PFSK-1 (cell line): ENCODE data around the gene RPL9.

Source experiments
- FOXP2 ChIP-seq: optimal IDR thresholded peaks from 2 replicates; pipeline ENCODE3; 2011; ENCODE audit warnings: borderline replicate concordance, control low read depth, inconsistent platforms; ENCODE audit not compliant: insufficient read depth; ENCODE audit errors: extremely low read length, extremely low read depth
- POLR2AphosphoS5 ChIP-seq: IDR thresholded peaks from 2 replicates; pipeline ENCODE4 v1.6.1; 2012; ENCODE audit warnings: low read depth, mild to moderate bottlenecking, control low read depth, low read length, moderate library complexity
- SIN3A ChIP-seq: IDR thresholded peaks from 2 replicates; pipeline ENCODE4 v1.6.1; 2012; ENCODE audit warnings: mild to moderate bottlenecking, low read length, moderate library complexity, borderline replicate concordance; ENCODE audit not compliant: insufficient read depth
- TAF1 ChIP-seq: IDR thresholded peaks from 2 replicates; pipeline ENCODE4 v1.6.1; 2012; ENCODE audit warnings: low read length, control low read depth, borderline replicate concordance; ENCODE audit not compliant: insufficient read depth
- TF ChIP-seq, protein P1 (sequence below), 2 experiments: IDR thresholded peaks; 2 replicates each; pipeline versions ENCODE4 v1.6.1 to v1.8.0; 2011 to 2012; ENCODE audit warnings: low read depth in 2 of 2, low read length in 2 of 2, control low read depth in 1 of 2, inconsistent platforms in 1 of 2, mild to moderate bottlenecking in 1 of 2, moderate library complexity in 1 of 2; ENCODE audit not compliant: insufficient read depth in 1 of 2

The RPL9 gene

DNA sequence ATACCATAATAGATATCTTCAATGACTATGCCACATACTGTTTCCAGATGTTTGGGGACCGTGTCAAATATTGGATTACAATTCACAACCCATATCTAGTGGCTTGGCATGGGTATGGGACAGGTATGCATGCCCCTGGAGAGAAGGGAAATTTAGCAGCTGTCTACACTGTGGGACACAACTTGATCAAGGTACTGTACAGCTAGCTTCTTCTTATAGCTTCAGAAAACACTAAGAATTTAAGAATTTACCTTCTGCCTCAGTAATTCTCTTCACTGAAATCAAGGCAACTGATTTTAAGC lies 51.2 kb downstream of the RPL9 start:
- TF ChIP-seq POLR2AphosphoS5, result no peak

DNA sequence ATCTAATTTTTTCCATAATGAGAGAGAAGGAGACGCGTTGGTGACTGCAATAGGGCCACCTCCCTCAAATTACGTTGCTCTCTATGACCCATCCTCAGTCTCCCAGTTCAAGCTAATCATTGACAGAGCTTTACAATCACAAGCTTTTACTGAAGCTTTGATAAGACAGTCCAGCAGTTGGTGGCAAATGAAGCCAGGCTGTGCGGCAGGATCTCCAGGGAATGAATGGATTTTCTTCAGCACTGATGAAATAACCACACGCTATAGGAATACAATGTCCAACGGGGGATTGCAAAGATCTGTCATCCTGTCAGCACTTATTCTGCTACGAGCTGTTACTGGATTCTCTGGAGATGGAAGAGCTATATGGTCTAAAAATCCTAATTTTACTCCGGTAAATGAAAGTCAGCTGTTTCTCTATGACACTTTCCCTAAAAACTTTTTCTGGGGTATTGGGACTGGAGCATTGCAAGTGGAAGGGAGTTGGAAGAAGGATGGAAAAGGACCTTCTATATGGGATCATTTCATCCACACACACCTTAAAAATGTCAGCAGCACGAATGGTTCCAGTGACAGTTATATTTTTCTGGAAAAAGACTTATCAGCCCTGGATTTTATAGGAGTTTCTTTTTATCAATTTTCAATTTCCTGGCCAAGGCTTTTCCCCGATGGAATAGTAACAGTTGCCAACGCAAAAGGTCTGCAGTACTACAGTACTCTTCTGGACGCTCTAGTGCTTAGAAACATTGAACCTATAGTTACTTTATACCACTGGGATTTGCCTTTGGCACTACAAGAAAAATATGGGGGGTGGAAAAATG lies 51.7 kb downstream of the RPL9 start, which contains the start of gene KLB:
KLB (plus strand) TSS at position 168 of the 821 bp plus-strand sequence; CDS start at position 188, 20 bp downstream.
- TF ChIP-seq POLR2AphosphoS5, result no peak
- no peak for TF ChIP-seq FOXP2
- no peak for TF ChIP-seq SIN3A
- TF ChIP-seq, protein P1, sequence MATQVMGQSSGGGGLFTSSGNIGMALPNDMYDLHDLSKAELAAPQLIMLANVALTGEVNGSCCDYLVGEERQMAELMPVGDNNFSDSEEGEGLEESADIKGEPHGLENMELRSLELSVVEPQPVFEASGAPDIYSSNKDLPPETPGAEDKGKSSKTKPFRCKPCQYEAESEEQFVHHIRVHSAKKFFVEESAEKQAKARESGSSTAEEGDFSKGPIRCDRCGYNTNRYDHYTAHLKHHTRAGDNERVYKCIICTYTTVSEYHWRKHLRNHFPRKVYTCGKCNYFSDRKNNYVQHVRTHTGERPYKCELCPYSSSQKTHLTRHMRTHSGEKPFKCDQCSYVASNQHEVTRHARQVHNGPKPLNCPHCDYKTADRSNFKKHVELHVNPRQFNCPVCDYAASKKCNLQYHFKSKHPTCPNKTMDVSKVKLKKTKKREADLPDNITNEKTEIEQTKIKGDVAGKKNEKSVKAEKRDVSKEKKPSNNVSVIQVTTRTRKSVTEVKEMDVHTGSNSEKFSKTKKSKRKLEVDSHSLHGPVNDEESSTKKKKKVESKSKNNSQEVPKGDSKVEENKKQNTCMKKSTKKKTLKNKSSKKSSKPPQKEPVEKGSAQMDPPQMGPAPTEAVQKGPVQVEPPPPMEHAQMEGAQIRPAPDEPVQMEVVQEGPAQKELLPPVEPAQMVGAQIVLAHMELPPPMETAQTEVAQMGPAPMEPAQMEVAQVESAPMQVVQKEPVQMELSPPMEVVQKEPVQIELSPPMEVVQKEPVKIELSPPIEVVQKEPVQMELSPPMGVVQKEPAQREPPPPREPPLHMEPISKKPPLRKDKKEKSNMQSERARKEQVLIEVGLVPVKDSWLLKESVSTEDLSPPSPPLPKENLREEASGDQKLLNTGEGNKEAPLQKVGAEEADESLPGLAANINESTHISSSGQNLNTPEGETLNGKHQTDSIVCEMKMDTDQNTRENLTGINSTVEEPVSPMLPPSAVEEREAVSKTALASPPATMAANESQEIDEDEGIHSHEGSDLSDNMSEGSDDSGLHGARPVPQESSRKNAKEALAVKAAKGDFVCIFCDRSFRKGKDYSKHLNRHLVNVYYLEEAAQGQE (IDR thresholded peaks at IDR 0.05; ENCODE audit: insufficient read depth in 1 of 2, low read depth in 2 of 2, low read length in 2 of 2), result no peak
- no peak for TF ChIP-seq TAF1
